ENCODE results near the gene SMPD3. TPM values are rescaled to one million over a fixed set of nuclear protein-coding genes. Genes with fewer than 3 reads are reported as not detected.

The SMPD3 gene
- total RNA-seq, 1 experiment from 2014 or later: not detected

GRCh38 chr16:68382296-68382718 is 66.0 kb downstream of the SMPD3 start:
- DNase-seq: peak; percentile 10
- H3K36me3 ChIP-seq: no peaks in the 10 kb centered on the region
- no peaks in the 10 kb centered on the region for H3K27me3 ChIP-seq
- no peak overlapping the region for H3K4me3 ChIP-seq
- H3K9me3 ChIP-seq: no peaks in the 10 kb centered on the region

- no peaks in the 10 kb centered on the region for H3K27me3 ChIP-seq
- DNase-seq: no peak
- H3K4me3 ChIP-seq: no peak overlapping the region
- H3K36me3 ChIP-seq: no peaks in the 10 kb centered on the region
- H3K9me3 ChIP-seq: no peaks in the 10 kb centered on the region
Measured at GRCh38 chr16:68381363-68381724, 67.0 kb downstream of the SMPD3 start.

GRCh38 chr16:68380676-68381362 is 67.5 kb downstream of the SMPD3 start:
- no peaks in the 10 kb centered on the region for H3K36me3 ChIP-seq
- DNase-seq: no peak
- H3K4me3 ChIP-seq: no peak overlapping the region
- no peaks in the 10 kb centered on the region for H3K9me3 ChIP-seq
- no peaks in the 10 kb centered on the region for H3K27me3 ChIP-seq

DNA sequence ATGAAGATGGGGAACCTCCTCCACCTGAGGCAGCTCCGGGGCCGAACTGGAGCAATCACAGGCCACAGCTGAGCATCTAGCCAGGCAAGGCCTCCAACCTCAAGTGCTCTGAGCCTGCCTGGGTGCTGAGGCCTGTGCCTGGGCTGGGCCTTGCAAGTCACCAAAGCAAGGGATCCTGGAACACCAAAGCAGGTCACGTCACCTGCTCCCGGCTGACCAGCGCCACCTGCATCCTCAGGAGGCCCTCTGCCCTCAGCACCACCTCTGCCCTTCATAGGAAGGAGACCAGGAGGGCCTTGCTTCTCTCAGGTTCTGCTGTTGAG is 68.0 kb downstream of the SMPD3 start:
- Histone ChIP-seq H3K4me3 (no peak overlapping the region), H3K27me3 (no peaks in the 10 kb centered on the region), H3K36me3 (no peaks in the 10 kb centered on the region), H3K9me3 (no peaks in the 10 kb centered on the region)
- DNase-seq: no peak

DNA sequence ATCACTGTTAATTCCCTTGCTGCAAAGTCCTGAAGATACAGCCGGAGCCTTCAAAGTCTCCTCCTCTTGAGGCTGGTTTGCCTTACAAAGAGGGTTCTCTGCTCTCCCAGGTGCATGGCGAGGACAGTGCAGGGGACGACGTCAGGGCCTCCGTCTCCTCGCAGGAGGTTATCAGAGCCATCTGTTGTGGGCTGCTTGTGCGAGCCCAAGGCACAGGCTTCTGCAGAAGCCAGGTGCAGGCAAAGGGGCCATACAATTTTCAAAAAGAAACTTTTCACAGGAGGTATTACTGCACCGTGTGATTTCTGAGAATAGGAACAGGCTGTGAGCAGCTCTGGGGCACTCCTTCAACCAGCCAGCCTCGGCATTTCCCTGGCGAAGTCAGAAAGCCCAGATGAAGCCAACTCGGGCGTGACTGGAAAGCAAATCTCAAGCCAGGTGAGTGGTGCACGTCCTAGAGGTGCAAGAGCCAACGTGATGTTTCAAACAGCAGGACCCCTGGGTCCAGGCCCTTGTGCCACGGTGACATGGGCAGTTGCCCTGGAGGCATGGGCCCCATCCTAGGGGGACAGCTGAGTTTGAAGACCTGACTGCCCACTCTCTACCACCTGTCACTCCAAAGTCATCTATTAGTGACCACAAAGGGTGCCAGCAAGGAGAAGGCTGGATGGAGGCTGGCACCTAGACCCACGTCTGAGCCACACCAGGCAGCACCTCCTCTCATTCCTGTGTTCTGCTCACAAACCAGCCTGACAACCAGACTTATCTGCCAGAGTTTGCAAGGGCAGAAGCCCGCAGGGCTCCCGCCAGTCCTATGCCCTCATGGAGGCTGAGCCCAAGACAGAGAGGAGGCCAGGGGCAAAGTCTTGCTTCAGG is 68.6 kb downstream of the SMPD3 start:
- DNase-seq: no peak
- H3K4me3 ChIP-seq: no peak overlapping the region
- no peaks in the 10 kb centered on the region for H3K27me3 ChIP-seq
- H3K9me3 ChIP-seq: no peaks in the 10 kb centered on the region
- no peaks in the 10 kb centered on the region for H3K36me3 ChIP-seq

- Histone ChIP-seq H3K4me3 (no peak overlapping the region), H3K9me3 (no peaks in the 10 kb centered on the region), H3K27me3 (no peaks in the 10 kb centered on the region), H3K36me3 (no peaks in the 10 kb centered on the region)
- DNase-seq: no peak
Measured at GRCh38 chr16:68378436-68379415, 69.6 kb downstream of the SMPD3 start.

DNA sequence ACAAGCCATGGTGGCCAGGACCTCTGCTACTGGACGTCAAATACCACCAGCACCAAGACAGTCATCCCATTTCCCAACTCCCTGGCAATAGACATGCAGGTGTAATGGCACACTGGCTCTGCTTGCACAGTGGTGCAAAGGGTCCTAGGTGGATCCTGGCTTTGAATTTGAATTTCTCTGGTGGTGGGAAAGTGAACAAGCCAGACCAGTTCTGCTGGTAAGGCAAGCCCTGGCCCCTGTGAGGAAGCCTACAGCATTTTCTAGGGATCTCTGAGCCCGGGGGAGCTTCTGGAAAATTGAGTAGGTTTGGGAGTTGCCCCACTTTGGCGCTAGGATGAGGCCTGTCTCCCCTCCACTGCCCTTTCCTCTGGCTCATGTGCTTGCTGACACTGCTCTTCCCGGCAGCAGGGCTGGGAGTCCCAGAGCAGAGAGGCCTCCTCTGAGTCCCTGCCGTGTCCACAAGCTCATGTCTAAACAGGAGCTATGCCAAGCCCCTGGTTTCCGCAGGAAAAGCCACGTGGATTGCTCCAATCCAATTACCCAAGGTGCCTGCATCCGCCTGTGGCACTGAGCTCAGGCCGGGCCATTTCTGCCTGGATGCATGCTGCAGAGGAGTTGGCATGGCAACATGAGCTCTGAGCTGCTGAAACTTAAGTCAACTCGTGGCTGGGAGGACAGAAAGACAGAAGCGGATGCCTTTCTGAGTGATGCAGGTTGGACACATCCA is 70.5 kb downstream of the SMPD3 start:
- Histone ChIP-seq H3K4me3 (no peak overlapping the region), H3K9me3 (no peaks in the 10 kb centered on the region), H3K27me3 (no peaks in the 10 kb centered on the region), H3K36me3 (no peaks in the 10 kb centered on the region)
- DNase-seq: no peak

GRCh38 chr16:68377221-68377620 is 71.1 kb downstream of the SMPD3 start:
- H3K9me3 ChIP-seq: no peaks in the 10 kb centered on the region
- no peaks in the 10 kb centered on the region for H3K36me3 ChIP-seq
- H3K27me3 ChIP-seq: no peaks in the 10 kb centered on the region
- no peak for DNase-seq
- H3K4me3 ChIP-seq: no peak overlapping the region

DNA sequence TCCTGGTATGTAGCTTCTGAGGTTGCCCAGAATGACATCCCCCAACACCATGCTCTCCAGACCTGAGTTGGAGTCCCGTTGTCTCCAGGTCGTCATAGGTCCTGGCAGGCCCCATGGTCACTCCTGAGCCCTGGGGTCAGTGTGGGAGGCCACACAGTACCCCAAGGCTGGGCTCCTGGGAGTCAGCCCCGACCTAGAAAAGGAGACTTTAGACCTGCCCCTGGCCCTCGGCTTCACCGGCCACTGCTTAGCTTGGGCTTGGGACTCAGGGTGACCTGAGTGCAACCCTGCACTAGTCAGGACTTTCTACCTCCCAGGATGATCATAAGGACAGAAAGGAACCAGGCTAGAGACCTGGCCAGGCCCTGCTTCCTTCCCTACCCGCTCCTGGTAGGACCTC is 71.7 kb downstream of the SMPD3 start:
- no peak for DNase-seq
- H3K9me3 ChIP-seq: no peaks in the 10 kb centered on the region
- no peaks in the 10 kb centered on the region for H3K36me3 ChIP-seq
- H3K27me3 ChIP-seq: no peaks in the 10 kb centered on the region
- H3K4me3 ChIP-seq: no peak overlapping the region

GRCh38 chr16:68375801-68376536 is 72.3 kb downstream of the SMPD3 start:
- Histone ChIP-seq H3K27me3 (no peaks in the 10 kb centered on the region), H3K4me3 (no peak overlapping the region), H3K36me3 (no peaks in the 10 kb centered on the region), H3K9me3 (no peaks in the 10 kb centered on the region)
- DNase-seq: no peak

DNA sequence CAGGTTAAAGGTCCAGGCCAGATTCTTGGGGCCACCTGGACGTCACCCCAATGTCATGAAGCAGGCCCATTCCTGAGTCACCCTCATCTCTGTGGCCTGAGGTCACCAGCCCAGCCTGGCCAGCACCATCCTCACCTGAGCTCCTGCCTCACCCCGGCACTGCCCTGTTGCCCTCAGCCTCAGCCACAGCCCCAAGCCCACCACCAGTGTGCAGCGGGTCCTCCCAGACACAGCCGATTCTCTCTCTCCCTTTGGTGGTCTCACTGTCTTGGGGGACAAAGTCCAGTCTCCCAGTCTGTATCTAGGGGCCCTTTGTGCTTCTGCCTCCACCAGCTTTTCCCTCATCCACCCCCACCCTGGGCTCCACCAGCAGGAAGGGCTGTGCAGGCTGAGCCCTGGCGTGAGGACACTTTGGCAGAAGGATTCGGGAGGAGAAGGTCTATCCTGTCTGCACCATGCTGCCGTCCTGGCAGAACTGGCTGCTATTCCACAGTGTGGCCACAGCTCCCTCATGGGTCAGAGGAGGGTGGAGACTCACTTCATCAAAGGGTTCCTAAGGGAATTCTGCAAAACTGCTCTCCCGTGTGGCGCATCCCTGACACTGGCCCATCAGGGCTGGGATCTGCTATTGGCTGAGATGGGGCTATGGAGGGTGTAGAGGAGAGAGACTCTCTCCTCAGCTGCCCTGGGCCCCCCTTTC is 73.2 kb downstream of the SMPD3 start:
- Histone ChIP-seq H3K4me3 (no peak overlapping the region), H3K36me3 (no peaks in the 10 kb centered on the region), H3K9me3 (no peaks in the 10 kb centered on the region), H3K27me3 (no peaks in the 10 kb centered on the region)
- DNase-seq: no peak

DNA sequence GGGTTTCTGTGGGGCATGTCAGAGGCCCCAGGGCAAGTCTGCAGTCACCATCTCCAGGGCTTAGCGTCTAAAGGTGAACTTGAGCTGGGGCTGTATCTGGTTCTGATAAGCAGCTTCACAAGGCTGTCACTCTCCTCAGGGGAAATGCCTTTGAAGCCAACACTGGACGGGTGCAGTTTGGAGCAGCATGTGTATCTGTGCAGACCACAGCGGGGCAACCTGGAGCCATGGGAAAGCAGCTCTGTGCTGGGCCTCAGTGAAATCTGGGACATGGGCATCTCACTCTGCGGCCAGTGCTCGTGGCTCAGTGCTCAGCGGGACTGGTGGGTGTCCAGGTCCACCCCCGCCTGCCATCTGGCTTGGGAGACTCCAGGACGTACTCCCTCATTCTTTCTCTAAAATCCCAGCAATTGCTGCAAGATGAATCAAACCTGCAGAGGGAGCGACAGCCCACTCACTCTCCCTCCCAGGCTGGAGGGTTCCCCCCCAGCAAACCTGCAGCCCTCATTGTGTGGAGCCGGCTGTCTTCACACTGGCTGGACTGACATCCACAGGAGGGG is 74.0 kb downstream of the SMPD3 start:
- no peaks in the 10 kb centered on the region for H3K27me3 ChIP-seq
- H3K4me3 ChIP-seq: no peak overlapping the region
- no peaks in the 10 kb centered on the region for H3K9me3 ChIP-seq
- no peaks in the 10 kb centered on the region for H3K36me3 ChIP-seq
- no peak for DNase-seq

DNA sequence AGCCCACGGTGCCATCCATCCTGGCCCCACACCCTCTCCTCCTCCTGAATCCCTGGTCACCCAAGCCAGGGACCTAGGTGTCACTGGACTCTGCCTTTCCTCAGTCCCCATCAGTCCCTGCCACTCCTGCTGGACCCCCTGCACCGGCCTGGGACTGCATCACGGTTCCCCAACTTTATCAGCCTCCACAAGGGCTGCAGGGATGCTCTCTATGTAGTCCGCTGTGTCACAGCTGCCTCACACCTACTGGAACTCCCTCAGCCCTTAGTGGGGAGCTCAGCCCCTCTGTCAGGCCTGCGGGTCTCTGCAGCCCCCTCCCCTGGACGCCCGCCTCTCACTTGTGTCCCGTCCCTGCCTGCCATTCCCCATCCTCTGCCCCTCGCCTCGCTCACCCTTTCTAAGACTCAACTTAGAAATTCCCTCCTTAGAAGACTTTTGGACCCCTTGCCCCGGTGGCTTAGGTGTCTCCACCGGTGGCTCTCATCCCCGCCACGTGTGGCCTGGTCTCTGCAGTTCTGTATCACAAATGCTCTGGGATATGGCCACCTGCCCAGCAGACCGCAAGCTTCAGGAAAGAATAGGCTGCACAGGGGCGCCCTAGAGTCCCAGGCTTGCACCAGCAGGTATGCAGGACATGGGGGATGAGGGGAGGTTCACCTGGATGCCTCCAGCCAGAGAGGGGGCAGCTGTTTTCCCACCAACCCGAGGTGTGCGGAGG is 74.6 kb downstream of the SMPD3 start:
- Histone ChIP-seq H3K27me3 (no peaks in the 10 kb centered on the region), H3K36me3 (no peaks in the 10 kb centered on the region), H3K4me3 (no peak overlapping the region), H3K9me3 (no peaks in the 10 kb centered on the region)
- no peak for DNase-seq

- no peak for DNase-seq
- no peak overlapping the region for H3K4me3 ChIP-seq
- H3K36me3 ChIP-seq: no peaks in the 10 kb centered on the region
- H3K9me3 ChIP-seq: no peaks in the 10 kb centered on the region
- H3K27me3 ChIP-seq: no peaks in the 10 kb centered on the region
Measured at GRCh38 chr16:68372806-68373205, 75.5 kb downstream of the SMPD3 start.

DNA sequence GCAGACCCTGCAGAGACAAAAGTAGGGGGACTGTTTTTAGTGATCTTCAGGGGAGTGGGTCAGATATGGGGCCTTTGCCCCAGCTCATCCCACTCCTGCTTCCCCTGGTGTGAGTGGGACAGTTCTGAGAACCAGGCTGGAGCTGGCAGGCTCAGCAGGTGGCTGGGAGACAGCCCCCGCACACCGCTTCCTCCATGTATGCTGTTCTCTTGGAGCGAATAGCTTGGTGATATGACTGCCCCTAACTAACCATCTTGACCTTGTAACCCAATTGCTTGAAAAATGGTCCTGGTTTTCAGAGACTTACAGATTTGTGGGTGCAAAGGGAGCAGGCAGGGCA is 76.0 kb downstream of the SMPD3 start:
- Histone ChIP-seq H3K4me3 (no peak overlapping the region), H3K36me3 (no peaks in the 10 kb centered on the region), H3K27me3 (no peaks in the 10 kb centered on the region), H3K9me3 (no peaks in the 10 kb centered on the region)
- no peak for DNase-seq
